ENCODE results near the gene ABCA12. TPM values are rescaled to one million over a fixed set of nuclear protein-coding genes. Genes with fewer than 3 reads are reported as not detected.

The ABCA12 gene
- total and polyA plus RNA-seq, 2 of the 8 experiments (the other 6 are each of a cell fraction or from before 2014, with no cell fraction given): not detected

- H3K4me3 ChIP-seq (ENCODE audit: extremely low read depth in 1 of 4, insufficient read depth in 2 of 4, low read depth in 3 of 4, low read length in 4 of 4): no peak overlapping the region
- H2BK20ac ChIP-seq (ENCODE audit: low read length): no peak overlapping the region
- no peak overlapping the region for H3K14ac ChIP-seq (ENCODE audit: insufficient read length)
- no peak overlapping the region for H2AK5ac ChIP-seq (ENCODE audit: low read depth, low read length)
- no peaks in the 10 kb centered on the region for H4K20me1 ChIP-seq (replicated peaks in 1 of 2; ENCODE audit: control insufficient read depth in 1 of 2, insufficient read depth in 2 of 2, low read length in 2 of 2)
- ChIA-PET POLR2A (ENCODE audit: partially characterized antibody) (no interaction called here), CTCF (ENCODE audit: partially characterized antibody) (interaction anchor here (1.2 kb wide), 1 partner anchor 40 kb away, joined by 3 read pairs; no protein-coding TSS in a partner anchor)
- no peak overlapping the region for H2AFZ ChIP-seq (ENCODE audit: low read length)
- no peak overlapping the region for H3K9ac ChIP-seq (replicated peaks in 1 of 4; ENCODE audit: extremely low read depth in 1 of 4, low read depth in 3 of 4, low read length in 3 of 4)
- H3K23me2 ChIP-seq (ENCODE audit: low read depth, low read length): no peaks in the 10 kb centered on the region; the same call in 1 of the 2 replicates
- no peaks in the 10 kb centered on the region for H3K79me2 ChIP-seq (ENCODE audit: control insufficient read depth in 1 of 2, insufficient read depth in 2 of 2, low read length in 2 of 2)
- no peaks in the 10 kb centered on the region for H3K36me3 ChIP-seq (ENCODE audit: control insufficient read depth in 2 of 4, insufficient read depth in 4 of 4, low read length in 3 of 4)
- H3K23ac ChIP-seq (ENCODE audit: insufficient read length): no peak overlapping the region
- 93% methylated on average over 5 of the region's 5 CpGs; no CpG with 5 or more reads in 1 of the 2 experiments for WGBS, 2 experiments (ENCODE audit: extremely low coverage in 1 of 2, insufficient coverage in 1 of 2, insufficient read length in 1 of 2, insufficient replicate concordance in 2 of 2, low coverage in 1 of 2, low lambda C conversion rate in 2 of 2, missing lambda C conversion rate in 1 of 2)
- no peak overlapping the region for H3K4ac ChIP-seq (replicated peaks; ENCODE audit: insufficient read length, low read depth, low read length)
- H3K18ac ChIP-seq (ENCODE audit: extremely low read depth, low read length): no peak overlapping the region
- no peak overlapping the region for H2BK12ac ChIP-seq (ENCODE audit: low read depth, low read length)
- no peaks in the 10 kb centered on the region for H3K27me3 ChIP-seq (replicated peaks in 1 of 4; ENCODE audit: control insufficient read depth in 3 of 4, extremely low read depth in 1 of 4, insufficient read depth in 3 of 4, low read length in 3 of 4)
- no peak overlapping the region for H4K5ac ChIP-seq (ENCODE audit: insufficient read length, low read depth, low read length)
- H2BK5ac ChIP-seq (ENCODE audit: low read depth, low read length): no peak overlapping the region
- H4K8ac ChIP-seq (ENCODE audit: extremely low read depth, insufficient read depth, low read length): no peak overlapping the region
- no peak overlapping the region for H2BK15ac ChIP-seq (ENCODE audit: low read length)
- DNase-seq (ENCODE audit: low read depth in 1 of 2, low spot score in 2 of 2) (no peak), FAIRE-seq (no peak)
- no peaks in the 10 kb centered on the region for H3K4me1 ChIP-seq (replicated peaks in 1 of 4; ENCODE audit: control insufficient read depth in 3 of 4, insufficient read depth in 4 of 4, low read length in 3 of 4)
- no peaks in the 10 kb centered on the region for H3K79me1 ChIP-seq (ENCODE audit: low read depth, low read length)
- H2BK120ac ChIP-seq (replicated peaks; ENCODE audit: low read depth, low read length): no peak overlapping the region
- H3K27ac ChIP-seq (ENCODE audit: low read depth, low read length): no peak overlapping the region
- H3K9me3 ChIP-seq (ENCODE audit: insufficient read depth in 2 of 2, low read depth in 1 of 2, low read length in 1 of 2): no peaks in the 10 kb centered on the region
- H4K91ac ChIP-seq (replicated peaks; ENCODE audit: insufficient read length, low read length): no peak overlapping the region
- H3K4me2 ChIP-seq (ENCODE audit: insufficient read depth in 1 of 2, low read depth in 2 of 2, low read length in 2 of 2): no peak overlapping the region
- H3K56ac ChIP-seq (replicated peaks; ENCODE audit: insufficient read length, low read depth, low read length): no peak overlapping the region
- TF ChIP-seq MAFK (IDR thresholded peaks at IDR 0.05; ENCODE audit: low read depth, low read length) (no peak), NRF1 (IDR thresholded peaks at IDR 0.05; ENCODE audit: low read depth, low read length) (no peak), HDAC2 (IDR thresholded peaks at IDR 0.05; ENCODE audit: borderline replicate concordance in 1 of 2, low read depth in 2 of 2, low read length in 2 of 2) (no peak), CHD1 (IDR thresholded peaks at IDR 0.05; ENCODE audit: low read depth, low read length) (no peak), TAF1 (IDR thresholded peaks at IDR 0.05; ENCODE audit: low read depth, low read length) (no peak), SIRT6 (IDR thresholded peaks at IDR 0.05; ENCODE audit: low read length) (no peak), SIX5 (IDR thresholded peaks at IDR 0.05; ENCODE audit: low read depth, low read length) (no peak), RAD21 (IDR thresholded peaks at IDR 0.05 in 1 of 2, conservative IDR thresholded peaks at IDR 0.05 in 1 of 2; ENCODE audit: low read depth in 2 of 2, low read length in 2 of 2) (no peak), ATF2 (IDR thresholded peaks at IDR 0.05; ENCODE audit: low read length) (no peak), ZNF274 (IDR thresholded peaks at IDR 0.05; ENCODE audit: borderline replicate concordance, extremely low read depth, low read length) (no peak), KDM1A (IDR thresholded peaks at IDR 0.05; ENCODE audit: borderline replicate concordance, low read length) (no peak)
Observed at GRCh38 chr2:215107216-215108056, 31.0 kb downstream of the ABCA12 start.
